BJ (cell line): Measurements from ENCODE around the gene TRIM66. TPM values are rescaled to one million over a fixed set of nuclear protein-coding genes. Genes with fewer than 3 reads are reported as not detected.

Source experiments
- CTCF ChIA-PET: fragments of 350-600 bp; formaldehyde crosslinking; extraction: SDS; loops from one replicate; lab custom pipeline; 2021; ENCODE audit warnings: antibody characterized with exemption, inconsistent platforms; lab: Yijun Ruan, JAX
- POLR2A ChIA-PET: fragments of 300-600 bp; sonication (Branson Sonifier 250); formaldehyde crosslinking; extraction: SDS; loops from one replicate; lab custom pipeline; 2021; ENCODE audit warnings: antibody characterized with exemption; lab: Charles Lee
- DNase-seq: peaks from one replicate; pipeline ENCODE4 v3.0.0-alpha.2; 2011; ENCODE audit warnings: low read depth
- H3K27me3 ChIP-seq: 2 replicates; pipeline ENCODE4 v1.6.0; 2011; ENCODE audit warnings: low read length; ENCODE audit not compliant: control insufficient read depth, insufficient read depth
- H3K36me3 ChIP-seq: 2 replicates; pipeline ENCODE4 v1.5.1; 2011; ENCODE audit warnings: low read length; ENCODE audit not compliant: control insufficient read depth, insufficient read depth
- H3K4me3 ChIP-seq: 2 replicates; pipeline ENCODE4 v1.5.1; 2011; ENCODE audit warnings: low read depth, mild to moderate bottlenecking, control low read depth, low read length
- polyA minus RNA-seq: library from RNA; depleted of rRNA, polyadenylated mRNA; stranded (reverse); fragments of >200 nt; gene quantifications from 2 replicates; pipeline ENCODE4 v1.2.3, GENCODE V29; 2011; rRNA and poly(A)+ RNA removed
- polyA plus RNA-seq: library from polyadenylated mRNA; depleted of rRNA; stranded (reverse); fragments of >200 nt; gene quantifications from 2 replicates; pipeline ENCODE4 v1.2.3, GENCODE V29; 2011; rRNA removed
- TF ChIP-seq, protein P1 (sequence below): IDR thresholded peaks from 2 replicates; pipeline ENCODE4 v1.5.1; 2011; ENCODE audit warnings: low read depth, mild to moderate bottlenecking, control low read depth, inconsistent platforms, low read length, moderate library complexity; ENCODE audit not compliant: insufficient read depth

The TRIM66 gene, protein sequence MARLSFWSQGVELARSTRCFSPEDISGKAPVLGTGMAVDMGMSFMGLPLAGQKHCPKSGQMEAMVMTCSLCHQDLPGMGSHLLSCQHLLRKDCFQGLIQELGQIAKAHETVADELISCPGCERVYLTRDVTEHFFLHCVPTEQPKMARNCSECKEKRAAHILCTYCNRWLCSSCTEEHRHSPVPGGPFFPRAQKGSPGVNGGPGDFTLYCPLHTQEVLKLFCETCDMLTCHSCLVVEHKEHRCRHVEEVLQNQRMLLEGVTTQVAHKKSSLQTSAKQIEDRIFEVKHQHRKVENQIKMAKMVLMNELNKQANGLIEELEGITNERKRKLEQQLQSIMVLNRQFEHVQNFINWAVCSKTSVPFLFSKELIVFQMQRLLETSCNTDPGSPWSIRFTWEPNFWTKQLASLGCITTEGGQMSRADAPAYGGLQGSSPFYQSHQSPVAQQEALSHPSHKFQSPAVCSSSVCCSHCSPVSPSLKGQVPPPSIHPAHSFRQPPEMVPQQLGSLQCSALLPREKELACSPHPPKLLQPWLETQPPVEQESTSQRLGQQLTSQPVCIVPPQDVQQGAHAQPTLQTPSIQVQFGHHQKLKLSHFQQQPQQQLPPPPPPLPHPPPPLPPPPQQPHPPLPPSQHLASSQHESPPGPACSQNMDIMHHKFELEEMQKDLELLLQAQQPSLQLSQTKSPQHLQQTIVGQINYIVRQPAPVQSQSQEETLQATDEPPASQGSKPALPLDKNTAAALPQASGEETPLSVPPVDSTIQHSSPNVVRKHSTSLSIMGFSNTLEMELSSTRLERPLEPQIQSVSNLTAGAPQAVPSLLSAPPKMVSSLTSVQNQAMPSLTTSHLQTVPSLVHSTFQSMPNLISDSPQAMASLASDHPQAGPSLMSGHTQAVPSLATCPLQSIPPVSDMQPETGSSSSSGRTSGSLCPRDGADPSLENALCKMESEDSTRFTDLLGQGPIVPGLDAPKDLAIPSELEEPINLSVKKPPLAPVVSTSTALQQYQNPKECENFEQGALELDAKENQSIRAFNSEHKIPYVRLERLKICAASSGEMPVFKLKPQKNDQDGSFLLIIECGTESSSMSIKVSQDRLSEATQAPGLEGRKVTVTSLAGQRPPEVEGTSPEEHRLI (N-terminal part only)
- 4.2 and 5.6 TPM in 2 replicates for polyA plus RNA-seq
- polyA minus RNA-seq, result 3.9 and 4.3 TPM in 2 replicates

DNA sequence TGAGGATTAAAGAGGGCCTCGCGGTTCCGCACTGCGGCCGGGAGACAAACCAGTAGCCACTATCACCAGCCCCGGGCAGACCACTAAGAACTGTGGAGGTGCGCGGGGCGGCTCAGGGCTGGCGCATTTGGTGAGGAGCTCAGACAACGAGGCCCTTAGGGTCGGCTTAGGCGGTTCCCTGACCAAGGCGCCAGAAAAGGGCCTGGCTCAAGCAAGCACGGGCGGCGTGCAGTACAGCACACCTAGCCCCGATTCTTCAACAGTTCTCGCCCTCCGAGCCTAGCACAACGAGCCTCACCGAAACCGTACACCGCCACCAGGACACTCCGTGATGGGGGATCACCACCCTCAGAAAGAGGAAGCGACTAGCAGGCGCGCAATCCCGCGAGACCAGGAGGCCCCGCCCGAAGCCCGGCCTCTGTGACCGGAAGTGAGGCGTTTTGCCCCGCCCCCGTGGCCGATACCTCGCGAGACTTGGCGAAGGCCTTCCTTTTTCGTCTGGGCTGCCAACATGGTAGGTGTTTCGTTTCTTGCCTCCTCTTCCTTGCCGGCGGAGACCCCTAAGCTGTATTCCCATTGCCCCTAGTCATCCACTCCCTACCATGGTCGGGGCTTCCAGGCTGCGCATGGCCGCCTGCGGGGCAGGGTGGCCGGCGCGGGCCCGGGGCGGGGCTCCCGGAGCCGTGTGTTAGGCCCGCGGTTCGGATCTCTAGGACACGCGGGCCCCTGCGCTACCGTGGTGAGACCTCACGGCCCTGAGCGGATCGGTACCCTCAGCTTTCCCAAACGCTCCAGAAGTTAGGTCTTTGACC lies at the start of gene TRIM66, which contains the start of gene RPL27A:
TSS of gene TRIM66 (minus strand) at position 363 of the 812 bp plus-strand sequence. CDS start 10,391 bp downstream, outside the sequence.
TSS of gene RPL27A (plus strand) at position 490 of the 812 bp plus-strand sequence. CDS start at position 512, 22 bp downstream.
- TF ChIP-seq, protein P1, sequence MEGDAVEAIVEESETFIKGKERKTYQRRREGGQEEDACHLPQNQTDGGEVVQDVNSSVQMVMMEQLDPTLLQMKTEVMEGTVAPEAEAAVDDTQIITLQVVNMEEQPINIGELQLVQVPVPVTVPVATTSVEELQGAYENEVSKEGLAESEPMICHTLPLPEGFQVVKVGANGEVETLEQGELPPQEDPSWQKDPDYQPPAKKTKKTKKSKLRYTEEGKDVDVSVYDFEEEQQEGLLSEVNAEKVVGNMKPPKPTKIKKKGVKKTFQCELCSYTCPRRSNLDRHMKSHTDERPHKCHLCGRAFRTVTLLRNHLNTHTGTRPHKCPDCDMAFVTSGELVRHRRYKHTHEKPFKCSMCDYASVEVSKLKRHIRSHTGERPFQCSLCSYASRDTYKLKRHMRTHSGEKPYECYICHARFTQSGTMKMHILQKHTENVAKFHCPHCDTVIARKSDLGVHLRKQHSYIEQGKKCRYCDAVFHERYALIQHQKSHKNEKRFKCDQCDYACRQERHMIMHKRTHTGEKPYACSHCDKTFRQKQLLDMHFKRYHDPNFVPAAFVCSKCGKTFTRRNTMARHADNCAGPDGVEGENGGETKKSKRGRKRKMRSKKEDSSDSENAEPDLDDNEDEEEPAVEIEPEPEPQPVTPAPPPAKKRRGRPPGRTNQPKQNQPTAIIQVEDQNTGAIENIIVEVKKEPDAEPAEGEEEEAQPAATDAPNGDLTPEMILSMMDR, result no peak
- peak within 1 kb of the TSS; percentile 92 for H3K4me3 ChIP-seq
- H3K36me3 ChIP-seq, result peaks cover 21% of the 10 kb centered on the region
- ChIA-PET CTCF (interaction anchor here (1.0 to 2.3 kb wide), 2 partner anchors 27 to 116 kb away, joined by 3 to 8 read pairs; no protein-coding TSS in a partner anchor), POLR2A (interaction anchor here (0.6 to 0.9 kb wide), 3 partner anchors 17 to 127 kb away, joined by 3 to 15 read pairs (median 4); no protein-coding TSS in a partner anchor)
- DNase-seq, result peak; percentile 71
- H3K27me3 ChIP-seq, result no peaks in the 10 kb centered on the region

DNA sequence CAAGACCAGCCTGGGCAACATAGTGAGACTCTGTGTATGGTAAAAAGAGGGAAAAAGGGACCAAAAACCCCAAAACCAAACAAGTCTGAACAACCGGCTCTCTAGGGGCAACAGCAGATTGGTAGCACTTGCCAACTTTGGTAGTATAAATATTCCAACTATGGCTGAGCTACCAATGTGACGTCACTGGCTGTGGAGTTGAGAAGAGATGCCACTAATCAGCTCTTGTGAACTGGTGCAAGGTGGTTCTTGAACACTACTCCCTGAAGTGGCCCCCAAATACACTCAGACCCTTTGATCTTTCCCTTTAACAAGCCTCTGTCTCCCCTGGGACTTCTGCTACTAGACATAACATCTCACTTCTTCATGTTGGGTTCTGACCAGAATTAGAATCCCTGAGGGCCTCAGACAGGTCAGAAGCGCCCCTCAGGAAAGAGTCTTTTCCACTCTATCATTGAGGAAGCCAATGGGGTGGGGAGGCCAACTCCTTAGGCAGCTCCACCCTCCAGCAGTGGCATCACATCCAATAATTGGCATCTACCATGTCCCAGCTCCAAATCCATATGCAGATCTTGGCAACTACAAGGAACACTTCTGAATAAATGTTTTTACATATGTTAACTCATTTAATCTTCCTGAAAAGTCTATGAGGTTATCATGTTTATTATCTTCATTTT lies 49.3 kb upstream of the TRIM66 start:
- H3K4me3 ChIP-seq, result no peak overlapping the region
- DNase-seq, result no peak
- CTCF ChIA-PET, result interaction anchor here (0.8 to 1.1 kb wide), 3 partner anchors 12 to 23 kb away, joined by 3 to 5 read pairs (median 3); no protein-coding TSS in a partner anchor
- no peaks in the 10 kb centered on the region for H3K27me3 ChIP-seq
- TF ChIP-seq, protein P1, result no peak
- POLR2A ChIA-PET, result interaction anchor here (1.4 kb wide), 1 partner anchor 12 kb away, joined by 6 read pairs; no protein-coding TSS in a partner anchor
- peaks cover 30% of the 10 kb centered on the region for H3K36me3 ChIP-seq

DNA sequence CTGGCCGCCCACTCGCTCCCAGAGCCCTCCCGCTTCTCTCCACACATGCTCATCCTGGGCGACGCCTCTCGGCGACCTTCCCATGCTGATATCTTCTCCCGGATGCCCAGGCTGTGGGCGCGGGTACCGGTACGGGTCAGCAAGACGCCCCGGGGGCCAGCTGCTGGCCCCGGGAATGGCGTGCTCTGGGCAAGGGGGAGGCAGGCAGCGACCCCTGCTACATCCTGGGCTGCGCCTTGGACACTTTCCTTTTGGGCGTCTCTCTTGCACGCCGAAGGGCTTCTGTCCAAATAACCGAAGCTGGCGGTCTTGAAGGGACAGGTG lies 48.2 kb upstream of the TRIM66 start:
- DNase-seq, result no peak
- ChIA-PET POLR2A (no interaction called here), CTCF (interaction anchor here (0.7 to 1.9 kb wide), 4 partner anchors 10 to 19 kb away, joined by 3 to 5 read pairs (median 3); no protein-coding TSS in a partner anchor)
- Histone ChIP-seq H3K4me3 (no peak overlapping the region), H3K36me3 (peaks cover 29% of the 10 kb centered on the region), H3K27me3 (no peaks in the 10 kb centered on the region)
- TF ChIP-seq, protein P1, result no peak
